GM21825 (cell line): ENCODE results near the gene TBPL2.

Experiments
- ATAC-seq: cut with Tn5 transposase; IDR thresholded peaks from one replicate; pipeline ENCODE4 v1.9.1; 2021; ENCODE audit warnings: mild to moderate bottlenecking, moderate library complexity; ENCODE audit not compliant: unreplicated experiment

TBPL2 gene

GRCh38 chr14:55372825-55373224 lies 67.6 kb downstream of the TBPL2 start:
- no peak for ATAC-seq

- ATAC-seq = no peak
Observed at GRCh38 chr14:55372423-55372822, 68.0 kb downstream of the TBPL2 start.

- no peak for ATAC-seq
Observed at GRCh38 chr14:55370883-55371455, 69.4 kb downstream of the TBPL2 start.

DNA sequence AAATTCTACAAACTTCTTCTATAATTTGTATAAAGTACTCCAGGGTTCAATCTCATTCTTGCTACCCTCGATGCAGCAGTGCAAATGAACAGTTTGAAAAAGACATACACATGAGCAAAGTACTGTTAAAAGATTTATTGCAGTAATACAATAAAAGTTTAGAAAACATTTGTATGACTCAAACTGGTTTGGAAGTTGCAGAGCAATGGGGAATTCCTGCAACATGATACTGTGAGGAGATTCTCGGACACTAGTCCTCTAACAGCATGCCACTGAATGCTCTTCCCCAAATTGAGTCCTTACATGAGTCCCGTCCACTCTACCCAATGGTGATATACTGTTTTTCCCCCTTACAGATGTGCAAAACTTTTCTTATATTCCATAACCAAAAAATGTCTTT lies 74.1 kb downstream of the TBPL2 start:
- ATAC-seq = no peak
